Skeletal muscle cell (primary cell): ENCODE results near the gene KCNK4.
A peak's percentile ranks its signal among the peaks of the same experiment; 100 is the strongest.
"Not testable (repeated sequence)": the region's sequence is repeated elsewhere in the genome, so short reads cannot be mapped to it uniquely, and the experiment has no call there.

Experiments used
- DNase-seq: peaks from one replicate; pipeline ENCODE4 v3.0.0-alpha.2; 2010; ENCODE audit warnings: low read depth
- H3K4me3 ChIP-seq: 2 replicates; pipeline ENCODE4 v1.5.1; 2011; ENCODE audit warnings: low read depth, mild to moderate bottlenecking, control low read depth, low read length, moderate library complexity

The KCNK4 gene

GRCh38 chr11:64318766-64319761, 28.0 kb downstream of the KCNK4 start:
- H3K4me3 ChIP-seq: peak overlapping the region; percentile 75
- DNase-seq: no peak

GRCh38 chr11:64320556-64320955, 29.5 kb downstream of the KCNK4 start:
- no peak overlapping the region for H3K4me3 ChIP-seq
- DNase-seq: no peak

- H3K4me3 ChIP-seq: no peak overlapping the region
- DNase-seq: no peak
Observed at GRCh38 chr11:64321026-64321425, 29.9 kb downstream of the KCNK4 start.

GRCh38 chr11:64321533-64321932, 30.4 kb downstream of the KCNK4 start:
- DNase-seq: no peak
- no peak overlapping the region for H3K4me3 ChIP-seq

- no peak for DNase-seq
- H3K4me3 ChIP-seq: no peak overlapping the region
Observed at GRCh38 chr11:64322925-64323260, 31.8 kb downstream of the KCNK4 start.

- DNase-seq: no peak
- no peak overlapping the region for H3K4me3 ChIP-seq
Observed at GRCh38 chr11:64323373-64323772, 32.3 kb downstream of the KCNK4 start.

GRCh38 chr11:64323984-64324383, 32.9 kb downstream of the KCNK4 start:
- not testable (repeated sequence) for DNase-seq, H3K4me3 ChIP-seq

- no peak for DNase-seq
- H3K4me3 ChIP-seq: no peak overlapping the region
Observed at GRCh38 chr11:64324692-64325469, 33.8 kb downstream of the KCNK4 start.

GRCh38 chr11:64327375-64327774, 36.3 kb downstream of the KCNK4 start:
- DNase-seq: no peak
- H3K4me3 ChIP-seq: no peak overlapping the region

GRCh38 chr11:64327993-64328392, 36.9 kb downstream of the KCNK4 start:
- H3K4me3 ChIP-seq: no peak overlapping the region
- no peak for DNase-seq

GRCh38 chr11:64330888-64331287, 39.8 kb downstream of the KCNK4 start:
- no peak for DNase-seq
- no peak overlapping the region for H3K4me3 ChIP-seq

- no peak for DNase-seq
- H3K4me3 ChIP-seq: no peak overlapping the region
Observed at GRCh38 chr11:64331569-64332371, 40.7 kb downstream of the KCNK4 start.

GRCh38 chr11:64333556-64333955, 42.5 kb downstream of the KCNK4 start:
- no peak overlapping the region for H3K4me3 ChIP-seq
- DNase-seq: no peak

- H3K4me3 ChIP-seq: no peak overlapping the region
- peak; percentile 64 for DNase-seq
Observed at GRCh38 chr11:64334764-64335735, 43.9 kb downstream of the KCNK4 start.

GRCh38 chr11:64337538-64338249, 46.6 kb downstream of the KCNK4 start:
- DNase-seq: no peak
- no peak overlapping the region for H3K4me3 ChIP-seq

GRCh38 chr11:64338716-64339115, 47.6 kb downstream of the KCNK4 start:
- H3K4me3 ChIP-seq: no peak overlapping the region
- DNase-seq: no peak

GRCh38 chr11:64339286-64339685, 48.2 kb downstream of the KCNK4 start:
- no peak for DNase-seq
- H3K4me3 ChIP-seq: no peak overlapping the region

GRCh38 chr11:64339754-64340408, 48.8 kb downstream of the KCNK4 start, which contains the start of gene CCDC88B:
Gene CCDC88B, plus strand, starts transcription at chr11:64340204. Its CDS starts 63 bp downstream, at chr11:64340267.
- no peak within 1 kb of the TSS for H3K4me3 ChIP-seq
- DNase-seq: no peak
